ENCODE results near the gene TMEM92.

Gene TMEM92

GRCh38 chr17:50262001-50262794 is 12.1 kb upstream of the TMEM92 start:
- no peak for TF ChIP-seq ZNF8 (CRISPR knock-in tag; IDR thresholded peaks at IDR 0.05)
- no peak for TF ChIP-seq TCF4 (CRISPR knock-in tag; IDR thresholded peaks at IDR 0.05; ENCODE audit: borderline replicate concordance)
- no peak for TF ChIP-seq ZNF565 (CRISPR knock-in tag; conservative IDR thresholded peaks at IDR 0.05; ENCODE audit: low read depth)
- no peak for TF ChIP-seq CSDC2 (CRISPR knock-in tag; IDR thresholded peaks at IDR 0.05)
- TF ChIP-seq PATZ1 (CRISPR knock-in tag; IDR thresholded peaks at IDR 0.05; ENCODE audit: borderline replicate concordance) = no peak
- no peak for TF ChIP-seq ISL1 (CRISPR knock-in tag; IDR thresholded peaks at IDR 0.05)
- TF ChIP-seq BACH2 (CRISPR knock-in tag; IDR thresholded peaks at IDR 0.05; ENCODE audit: borderline replicate concordance) = no peak
- TF ChIP-seq ZFP3 (CRISPR knock-in tag; IDR thresholded peaks at IDR 0.05) = no peak
- no peak for TF ChIP-seq ESRRG (CRISPR knock-in tag; IDR thresholded peaks at IDR 0.05)
- no peak for TF ChIP-seq CSRNP3 (CRISPR knock-in tag; IDR thresholded peaks at IDR 0.05)
- no peak for TF ChIP-seq CREB5 (CRISPR knock-in tag; IDR thresholded peaks at IDR 0.05; ENCODE audit: low read depth)
- TF ChIP-seq TOX (CRISPR knock-in tag; IDR thresholded peaks at IDR 0.05; ENCODE audit: borderline replicate concordance) = no peak
- TF ChIP-seq RARB (CRISPR knock-in tag; IDR thresholded peaks at IDR 0.05) = no peak
- TF ChIP-seq PPARA (CRISPR knock-in tag; IDR thresholded peaks at IDR 0.05; ENCODE audit: borderline replicate concordance) = no peak
- no peak for TF ChIP-seq ZFP30 (CRISPR knock-in tag; IDR thresholded peaks at IDR 0.05)
- TF ChIP-seq SNAI2 (CRISPR knock-in tag; IDR thresholded peaks at IDR 0.05) = no peak
- TF ChIP-seq OSR1 (CRISPR knock-in tag; IDR thresholded peaks at IDR 0.05) = no peak
- no peak for TF ChIP-seq ZC3H10 (CRISPR knock-in tag; IDR thresholded peaks at IDR 0.05)
- no peak for TF ChIP-seq POU6F1 (CRISPR knock-in tag; IDR thresholded peaks at IDR 0.05; ENCODE audit: borderline replicate concordance, low read depth)
- TF ChIP-seq TSHZ2 (CRISPR knock-in tag; IDR thresholded peaks at IDR 0.05) = no peak
- no peak for ATAC-seq

GRCh38 chr17:50263331-50264262 is 10.7 kb upstream of the TMEM92 start:
- ATAC-seq = no peak
- no peak for TF ChIP-seq BACH2 (CRISPR knock-in tag; IDR thresholded peaks at IDR 0.05; ENCODE audit: borderline replicate concordance)
- TF ChIP-seq GLIS3 (CRISPR knock-in tag; IDR thresholded peaks at IDR 0.05) = no peak
- no peak for TF ChIP-seq PATZ1 (CRISPR knock-in tag; IDR thresholded peaks at IDR 0.05; ENCODE audit: borderline replicate concordance)

Measured in SK-N-SH treated with all-trans-retinoic acid at 6 μM for 48 hours (cell line).